CD4-positive, alpha-beta memory T cell (primary cell): Measurements from ENCODE around the gene GJC1. TPM values are rescaled to one million over a fixed set of nuclear protein-coding genes. Genes with fewer than 3 reads are reported as not detected.

Experiments used
- CTCF ChIA-PET: fragments of 350-600 bp; sonication (Branson Sonifier 250); formaldehyde crosslinking; loops from one replicate; lab custom pipeline; 2021; ENCODE audit warnings: inconsistent platforms; ENCODE audit not compliant: partially characterized antibody; lab: Charles Lee
- POLR2A ChIA-PET: fragments of 350-600 bp; sonication (Branson Sonifier 250); formaldehyde crosslinking; loops from one replicate; lab custom pipeline; 2021; ENCODE audit not compliant: partially characterized antibody; lab: Charles Lee
- DNase-seq, 5 donors: peaks; one replicate each; pipeline versions ENCODE4 v3.0.0 to v3.0.0-alpha.2; 2020 to 2022; ENCODE audit warnings: mixed read lengths in 1 of 5
- H3K27ac ChIP-seq: one replicate; pipeline ENCODE4 v1.7.0; 2013; ENCODE audit warnings: low read depth, low read length
- H3K27me3 ChIP-seq: 2 replicates; pipeline ENCODE4 v1.7.0; 2013; ENCODE audit warnings: mild to moderate bottlenecking, low read length, moderate library complexity; ENCODE audit not compliant: insufficient read depth
- H3K36me3 ChIP-seq: 2 replicates; pipeline ENCODE4 v1.7.0; 2013; ENCODE audit warnings: mild to moderate bottlenecking, low read length, moderate library complexity; ENCODE audit not compliant: insufficient read depth
- H3K4me1 ChIP-seq: 2 replicates; pipeline ENCODE4 v1.7.0; 2013; ENCODE audit warnings: mild to moderate bottlenecking, low read length, moderate library complexity; ENCODE audit not compliant: insufficient read depth
- H3K4me3 ChIP-seq, 2 donors: one replicate each; pipeline ENCODE4 v1.7.0; 2013; ENCODE audit warnings: low read length in 2 of 2, mild to moderate bottlenecking in 1 of 2
- H3K9me3 ChIP-seq, 2 donors: one replicate each; pipeline ENCODE4 v1.7.0; 2013; ENCODE audit warnings: low read length in 2 of 2, control low read depth in 1 of 2; ENCODE audit not compliant: control insufficient read depth in 1 of 2
- H3K27ac Mint-ChIP-seq, 7 donors: one replicate each; pipeline ENCODE4 v1.8.0; 2020 to 2021; ENCODE audit warnings: mixed read lengths in 7 of 7, mild to moderate bottlenecking in 6 of 7, inconsistent platforms in 3 of 7, moderate library complexity in 3 of 7
- H3K27me3 Mint-ChIP-seq, 2 donors: one replicate each; pipeline ENCODE4 v1.8.0; 2020 to 2021; ENCODE audit warnings: mixed read lengths in 2 of 2
- H3K36me3 Mint-ChIP-seq, 2 donors: one replicate each; pipeline ENCODE4 v1.8.0; 2020 to 2021; ENCODE audit warnings: mixed read lengths in 2 of 2, inconsistent platforms in 1 of 2, mild to moderate bottlenecking in 1 of 2
- H3K4me1 Mint-ChIP-seq, 4 donors: one replicate each; pipeline ENCODE4 v1.8.0; 2020 to 2021; ENCODE audit warnings: mixed read lengths in 4 of 4, mild to moderate bottlenecking in 1 of 4
- H3K4me3 Mint-ChIP-seq, 8 donors: one replicate each; pipeline ENCODE4 v1.8.0; 2020 to 2021; ENCODE audit warnings: mixed read lengths in 8 of 8, mild to moderate bottlenecking in 7 of 8, moderate library complexity in 6 of 8, inconsistent platforms in 3 of 8
- H3K9me3 Mint-ChIP-seq, 8 donors: one replicate each; pipeline ENCODE4 v1.8.0; 2020 to 2021; ENCODE audit warnings: mixed read lengths in 8 of 8, mild to moderate bottlenecking in 5 of 8, inconsistent platforms in 3 of 8, moderate library complexity in 1 of 8
- intact Hi-C: fragments of 100-400 bp; cut with micrococcal nuclease; formaldehyde crosslinking; loops from one replicate; pipeline ENCODE4 v1.15.1; 2023
- polyA plus RNA-seq, 2 donors: library from polyadenylated mRNA; unstranded; fragments of 300-500 nt; fragmentation: Illumina TruSeq; gene quantifications; one replicate each; pipeline ENCODE4 v1.2.3, GENCODE V29; 2021
- total RNA-seq, 2 experiments: library from RNA; stranded (reverse); gene quantifications; one replicate each; pipeline ENCODE4 v1.2.3, GENCODE V29; 2021

Gene GJC1
- total RNA-seq (not detected), polyA plus RNA-seq (not detected)

DNA sequence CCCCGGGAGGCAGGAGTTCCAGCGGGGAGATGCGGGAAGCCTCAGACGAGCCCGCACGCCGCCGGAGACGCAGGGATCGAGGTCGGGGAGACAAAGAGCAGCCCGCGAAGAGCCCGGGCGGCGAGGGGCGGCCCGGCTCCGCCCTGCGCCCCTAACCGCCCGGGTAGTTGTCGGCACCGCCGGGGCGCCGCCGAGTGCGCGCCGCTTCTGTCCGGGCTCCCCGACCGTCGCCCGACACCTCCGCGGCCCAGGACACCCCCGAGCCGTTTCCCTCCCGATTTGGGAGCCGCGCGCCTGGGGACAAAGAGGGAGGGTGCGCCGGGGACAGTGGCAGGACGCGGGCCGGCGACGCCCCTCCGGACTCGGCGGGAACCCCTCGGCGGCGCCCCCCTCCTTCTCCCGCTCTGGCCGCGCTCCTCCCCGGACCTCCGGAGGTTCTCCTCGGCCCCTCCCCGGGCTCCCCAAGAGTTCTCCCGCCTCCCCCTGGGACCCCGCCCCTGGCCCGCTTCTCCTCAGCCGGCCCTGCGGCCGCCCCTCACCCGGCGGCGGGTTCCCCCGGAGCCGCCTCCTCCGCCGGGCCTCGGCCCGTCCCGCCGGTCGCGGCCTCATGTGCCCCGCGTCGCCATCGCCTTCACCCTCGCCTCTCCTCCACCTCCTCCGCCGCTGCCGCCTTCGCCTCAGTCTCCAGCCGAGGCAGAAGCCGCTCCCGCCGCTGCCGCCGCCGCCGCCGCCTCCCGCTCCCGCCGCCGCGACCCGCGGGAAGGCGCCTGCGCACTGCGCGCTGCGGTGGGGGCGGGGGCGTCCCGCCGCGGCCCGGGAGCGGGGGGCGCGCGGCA, at the start of gene GJC1:
GJC1 (minus strand) TSS at position 765 of the 836 bp plus-strand sequence. CDS start 24,470 bp downstream, outside the sequence.
- Mint-ChIP-seq H3K4me3 (peak within 1 kb of the TSS; percentile 76 to 86 (median 84)), H3K36me3 (no peaks in the 10 kb centered on the region), H3K4me1 (peaks cover 8 to 15% (median 10%) of the 10 kb centered on the region in 4 donors), H3K27me3 (peaks cover 32 to 52% of the 10 kb centered on the region in 2 donors), H3K27ac (peak within 1 kb of the TSS in 2 of 7 donors; percentile 35 to 69), H3K9me3 (no peaks in the 10 kb centered on the region)
- ChIA-PET POLR2A (no interaction called here), CTCF (interaction anchor here (0.8 kb wide), 1 partner anchor 36 kb away, joined by 3 read pairs; no protein-coding TSS in a partner anchor)
- Histone ChIP-seq H3K27ac (no peak within 1 kb of the TSS), H3K4me3 (peak within 1 kb of the TSS in 1 of 2 donors; percentile 17), H3K9me3 (no peaks in the 10 kb centered on the region), H3K36me3 (no peaks in the 10 kb centered on the region), H3K27me3 (peaks cover 49% of the 10 kb centered on the region), H3K4me1 (peaks cover 16% of the 10 kb centered on the region)
- DNase-seq: peak in 3 of 5 donors; percentile 1 to 15 (median 9)
- intact Hi-C loops: no loop called here

DNA sequence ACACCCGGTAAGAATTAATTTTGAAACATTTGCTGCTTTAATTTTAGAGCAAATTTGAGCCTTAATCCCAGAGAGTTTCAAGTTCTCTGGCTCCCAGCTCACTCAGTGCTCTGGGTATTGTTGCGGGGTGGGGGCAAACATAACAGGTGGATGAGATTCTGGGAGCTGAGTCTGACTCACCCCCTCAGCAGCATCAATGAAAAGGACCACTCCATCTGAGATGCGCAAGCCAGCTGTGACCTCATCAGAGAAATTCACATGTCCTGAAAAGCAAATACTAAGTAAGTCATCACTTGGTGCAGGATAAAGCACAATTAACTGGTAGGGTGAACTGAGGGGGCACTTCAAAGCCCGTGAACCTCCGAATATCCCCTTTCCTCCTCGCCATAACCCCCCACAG, 49.3 kb upstream of the GJC1 start:
- no peak for DNase-seq
- Histone ChIP-seq H3K4me1 (no peaks in the 10 kb centered on the region), H3K27ac (no peak overlapping the region), H3K36me3 (peaks cover 69% of the 10 kb centered on the region), H3K9me3 (no peaks in the 10 kb centered on the region), H3K27me3 (no peaks in the 10 kb centered on the region), H3K4me3 (no peak overlapping the region)
- H3K4me3 Mint-ChIP-seq: no peak overlapping the region
- peaks cover 0 to 7% (median 0%) of the 10 kb centered on the region in 4 donors for H3K4me1 Mint-ChIP-seq
- intact Hi-C loops: no loop called here
- CTCF ChIA-PET: interaction anchor here (0.6 to 2.8 kb wide), 10 partner anchors 13 to 1887 kb away, joined by 3 to 14 read pairs (median 3); partner anchors contain the start of gene EFTUD2
- peaks cover 59 to 73% of the 10 kb centered on the region in 2 donors for H3K36me3 Mint-ChIP-seq
- no peaks in the 10 kb centered on the region for H3K27me3 Mint-ChIP-seq
- H3K9me3 Mint-ChIP-seq: no peaks in the 10 kb centered on the region
- peak overlapping the region in 1 of 7 donors; percentile 36 for H3K27ac Mint-ChIP-seq
- POLR2A ChIA-PET: interaction anchor here (0.8 to 1.5 kb wide), 3 partner anchors 19 to 105 kb away, joined by 3 read pairs; partner anchors contain the start of gene EFTUD2

DNA sequence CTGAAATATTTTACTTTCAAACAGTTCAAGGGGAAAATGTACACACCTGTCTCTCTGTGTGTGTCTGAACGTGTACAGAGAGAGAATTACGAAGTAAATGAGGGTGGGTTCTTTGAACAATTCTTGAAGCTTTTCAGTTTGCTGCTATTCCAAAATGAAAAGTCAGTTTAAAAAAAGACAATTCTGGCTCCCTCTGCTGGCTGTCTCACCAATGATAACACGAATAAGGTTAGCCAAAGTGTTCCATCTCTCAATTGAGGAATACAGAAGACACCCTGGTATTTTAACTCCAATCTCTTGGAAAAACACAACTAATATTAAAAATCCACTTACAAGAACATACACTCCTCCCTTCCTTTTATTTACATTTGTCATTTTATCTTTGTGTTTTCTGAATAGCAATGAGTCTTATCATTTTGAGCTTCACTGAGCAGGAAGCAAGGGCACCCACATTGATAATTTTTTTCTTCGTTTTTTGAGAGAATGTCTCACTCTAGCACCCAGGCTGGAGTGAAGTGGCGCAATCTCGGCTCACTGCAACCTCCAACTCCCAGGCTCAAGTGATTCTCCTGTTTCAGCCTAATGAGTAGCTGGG, 48.6 kb upstream of the GJC1 start:
- Histone ChIP-seq H3K36me3 (peaks cover 70% of the 10 kb centered on the region), H3K4me1 (no peaks in the 10 kb centered on the region)
- POLR2A ChIA-PET: interaction anchor here (0.8 to 1.5 kb wide), 3 partner anchors 20 to 104 kb away, joined by 3 read pairs; partner anchors contain the start of gene EFTUD2

DNA sequence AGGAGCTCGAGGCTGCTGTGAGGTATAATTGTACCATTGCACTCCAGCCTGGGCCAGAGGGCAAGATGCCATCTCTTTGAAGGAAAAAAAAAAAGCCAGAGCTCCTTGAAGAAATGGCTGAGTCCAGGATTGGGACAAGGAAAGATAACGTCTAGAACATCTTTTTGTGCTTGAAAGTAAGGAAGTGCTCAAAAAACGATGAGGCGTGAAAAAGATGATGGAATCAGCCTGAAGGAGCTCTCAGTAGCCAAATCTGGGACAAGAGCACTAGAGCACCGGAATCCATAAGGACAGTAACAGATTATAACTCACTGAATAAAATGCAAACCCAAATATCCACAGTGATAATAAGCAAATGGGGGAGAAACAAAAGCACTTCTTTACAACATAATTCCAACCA, 47.0 kb upstream of the GJC1 start:
- Mint-ChIP-seq H3K36me3 (peaks cover 56 to 67% of the 10 kb centered on the region in 2 donors), H3K27ac (no peak overlapping the region), H3K4me3 (no peak overlapping the region), H3K4me1 (peaks cover 0 to 4% (median 0%) of the 10 kb centered on the region in 4 donors), H3K27me3 (no peaks in the 10 kb centered on the region), H3K9me3 (no peaks in the 10 kb centered on the region)
- intact Hi-C loops: no loop called here
- no peak overlapping the region for H3K27ac ChIP-seq
- H3K36me3 ChIP-seq: peaks cover 68% of the 10 kb centered on the region
- CTCF ChIA-PET: interaction anchor here (0.6 to 1.7 kb wide), 8 partner anchors 8 to 1866 kb away, joined by 3 to 4 read pairs (median 3); no protein-coding TSS in a partner anchor
- no peaks in the 10 kb centered on the region for H3K27me3 ChIP-seq
- POLR2A ChIA-PET: no interaction called here
- H3K4me1 ChIP-seq: no peaks in the 10 kb centered on the region
- DNase-seq: no peak
- no peaks in the 10 kb centered on the region for H3K9me3 ChIP-seq
- H3K4me3 ChIP-seq: no peak overlapping the region

More for the DNA sequence above, 48.6 kb upstream of the GJC1 start:
- H3K4me3 Mint-ChIP-seq: no peak overlapping the region
- H3K27ac ChIP-seq: no peak overlapping the region
- no peaks in the 10 kb centered on the region for H3K27me3 ChIP-seq
- intact Hi-C loops: loop anchor here (1.0 kb wide), 1 partner anchor 103 kb away; no protein-coding TSS in a partner anchor
- CTCF ChIA-PET: interaction anchor here (0.6 to 2.8 kb wide), 12 partner anchors 11 to 1887 kb away, joined by 3 to 14 read pairs (median 3); partner anchors contain the start of gene EFTUD2
- H3K4me1 Mint-ChIP-seq: peaks cover 0 to 7% (median 0%) of the 10 kb centered on the region in 4 donors
- peaks cover 61 to 72% of the 10 kb centered on the region in 2 donors for H3K36me3 Mint-ChIP-seq
- H3K9me3 Mint-ChIP-seq: no peaks in the 10 kb centered on the region
- peak in 2 of 5 donors; percentile 16 to 19 for DNase-seq
- H3K27me3 Mint-ChIP-seq: no peaks in the 10 kb centered on the region
- peak overlapping the region in 1 of 7 donors; percentile 13 for H3K27ac Mint-ChIP-seq
- H3K9me3 ChIP-seq: no peaks in the 10 kb centered on the region
- no peak overlapping the region for H3K4me3 ChIP-seq

DNA sequence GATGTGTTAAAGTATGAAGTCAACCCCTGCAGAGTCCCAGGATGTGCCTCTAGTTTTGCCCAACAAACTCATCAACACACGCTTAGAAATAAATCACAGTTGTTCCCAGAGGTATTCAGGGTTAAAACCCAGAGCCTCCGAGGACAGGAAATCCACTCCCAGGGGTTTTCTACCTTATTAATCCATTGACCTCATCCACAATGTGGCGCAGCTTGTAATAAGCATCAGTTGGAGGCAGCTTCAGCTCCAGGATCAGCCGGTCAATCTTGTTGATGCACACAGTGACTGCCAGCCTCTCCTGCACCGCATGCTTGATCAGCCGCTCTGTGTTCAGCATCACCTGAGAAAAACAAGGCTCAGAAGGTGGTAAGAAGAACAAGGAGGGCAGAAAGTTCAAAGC, 45.7 kb upstream of the GJC1 start:
- ChIA-PET CTCF (interaction anchor here (1.1 to 1.7 kb wide), 2 partner anchors 11 to 99 kb away, joined by 3 to 4 read pairs; no protein-coding TSS in a partner anchor), POLR2A (no interaction called here)
- H3K27me3 ChIP-seq: no peaks in the 10 kb centered on the region
- Mint-ChIP-seq H3K27me3 (no peaks in the 10 kb centered on the region), H3K36me3 (peaks cover 59 to 67% of the 10 kb centered on the region in 2 donors), H3K9me3 (no peaks in the 10 kb centered on the region), H3K4me1 (peaks cover 0 to 4% (median 0%) of the 10 kb centered on the region in 4 donors), H3K4me3 (no peak overlapping the region), H3K27ac (no peak overlapping the region)
- H3K9me3 ChIP-seq: no peaks in the 10 kb centered on the region
- no peak for DNase-seq
- peaks cover 64% of the 10 kb centered on the region for H3K36me3 ChIP-seq
- H3K4me1 ChIP-seq: no peaks in the 10 kb centered on the region
- no peak overlapping the region for H3K4me3 ChIP-seq
- intact Hi-C loops: no loop called here
- no peak overlapping the region for H3K27ac ChIP-seq

DNA sequence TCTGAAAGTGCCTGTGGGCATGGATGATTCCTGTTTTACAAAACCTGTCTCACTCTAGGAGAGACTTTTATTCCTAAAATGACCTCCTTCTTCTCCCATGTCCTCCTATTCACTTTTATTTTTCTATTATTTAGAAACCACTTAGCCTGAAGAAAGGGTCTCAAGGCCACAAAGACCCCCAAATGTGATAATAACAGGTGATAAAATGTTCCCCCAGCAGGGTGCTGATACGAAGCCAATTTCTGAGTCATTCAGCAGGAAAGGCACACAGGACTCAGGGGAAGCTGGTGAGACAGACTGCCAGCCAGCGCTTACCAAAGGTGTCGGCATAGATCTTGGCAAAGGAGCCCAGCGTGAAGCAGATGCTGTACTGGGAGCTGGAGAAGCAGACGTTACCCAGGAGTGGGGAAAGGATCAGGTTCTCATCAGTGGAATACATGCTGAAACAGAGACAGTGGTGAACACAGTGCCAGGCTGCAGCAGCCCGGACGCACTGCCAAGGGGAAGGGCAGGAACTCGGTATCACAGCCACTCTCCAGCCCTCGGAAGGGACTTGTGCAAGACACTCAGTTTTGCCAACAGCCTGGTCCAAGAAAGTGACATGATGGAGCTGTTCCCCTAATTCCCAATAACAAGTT, 42.2 kb upstream of the GJC1 start:
- CTCF ChIA-PET: interaction anchor here (0.7 kb wide), 1 partner anchor 9 kb away, joined by 4 read pairs; no protein-coding TSS in a partner anchor
- H3K36me3 Mint-ChIP-seq: peaks cover 64 to 73% of the 10 kb centered on the region in 2 donors

More for the DNA sequence above, 42.2 kb upstream of the GJC1 start:
- Mint-ChIP-seq H3K9me3 (no peaks in the 10 kb centered on the region), H3K4me1 (peaks cover 0 to 2% (median 0%) of the 10 kb centered on the region in 4 donors), H3K27ac (peak overlapping the region in 1 of 7 donors; percentile 31), H3K27me3 (no peaks in the 10 kb centered on the region), H3K4me3 (no peak overlapping the region)
- POLR2A ChIA-PET: no interaction called here
- H3K9me3 ChIP-seq: no peaks in the 10 kb centered on the region
- DNase-seq: no peak
- H3K27me3 ChIP-seq: no peaks in the 10 kb centered on the region
- no peak overlapping the region for H3K4me3 ChIP-seq
- H3K4me1 ChIP-seq: no peaks in the 10 kb centered on the region
- no peak overlapping the region for H3K27ac ChIP-seq
- intact Hi-C loops: no loop called here
- peaks cover 79% of the 10 kb centered on the region for H3K36me3 ChIP-seq
